Measurements from ENCODE around the gene TTC17. TPM values are rescaled to one million over a fixed set of nuclear protein-coding genes. Genes with fewer than 3 reads are reported as not detected.
A peak's percentile ranks its signal among the peaks of the same experiment; 100 is the strongest.

The TTC17 gene
- total and polyA plus RNA-seq, 4 donors, result 18.9 to 88.6 (median 43.5) TPM

GRCh38 chr11:43515090-43515489 is 156.4 kb downstream of the TTC17 start:
- peaks cover 0 to 4% (median 1%) of the 10 kb centered on the region in 4 donors for H3K27me3 ChIP-seq (ENCODE audit: control insufficient read depth in 4 of 4, insufficient read depth in 4 of 4, low read length in 3 of 4)
- H3K4me3 ChIP-seq (ENCODE audit: low read depth in 1 of 3, low read length in 3 of 3), result no peak overlapping the region
- no peak overlapping the region for H3K9ac ChIP-seq (ENCODE audit: low read depth in 1 of 2, low read length in 2 of 2)
- WGBS, result 67% methylated on average over 6 of the region's 6 CpGs
- peak in 1 of 2 donors; percentile 40 for TF ChIP-seq RAD21 (IDR thresholded peaks at IDR 0.05)
- no peak for TF ChIP-seq HNF4G (IDR thresholded peaks at IDR 0.05)
- TF ChIP-seq SP1 (IDR thresholded peaks at IDR 0.05), result no peak
- peak; percentile 1 for TF ChIP-seq CTCF (IDR thresholded peaks at IDR 0.05; ENCODE audit: low read depth, low read length, missing input control)
- no peak for TF ChIP-seq ATF3 (IDR thresholded peaks at IDR 0.05)
- peaks cover 0 to 11% (median 0%) of the 10 kb centered on the region in 4 donors for H3K9me3 ChIP-seq (ENCODE audit: control insufficient read depth in 4 of 4, low read length in 3 of 4)
- H3K27ac ChIP-seq (ENCODE audit: low read depth in 1 of 2, low read length in 2 of 2), result no peak overlapping the region
- no peaks in the 10 kb centered on the region for H3K36me3 ChIP-seq (ENCODE audit: control insufficient read depth in 4 of 4, insufficient read depth in 3 of 4, low read depth in 1 of 4, low read length in 3 of 4)
- H3K4me1 ChIP-seq (ENCODE audit: control insufficient read depth in 4 of 4, insufficient read depth in 4 of 4, low read length in 3 of 4), result no peaks in the 10 kb centered on the region
- no peak for DNase-seq (ENCODE audit: low spot score)

- Histone ChIP-seq H3K4me1 (ENCODE audit: control insufficient read depth in 4 of 4, insufficient read depth in 4 of 4, low read length in 3 of 4) (no peaks in the 10 kb centered on the region), H3K4me3 (ENCODE audit: low read depth in 1 of 3, low read length in 3 of 3) (no peak overlapping the region), H3K27me3 (ENCODE audit: control insufficient read depth in 4 of 4, insufficient read depth in 4 of 4, low read length in 3 of 4) (peaks cover 0 to 4% (median 1%) of the 10 kb centered on the region in 4 donors), H3K9me3 (ENCODE audit: control insufficient read depth in 4 of 4, low read length in 3 of 4) (peaks cover 0 to 11% (median 1%) of the 10 kb centered on the region in 4 donors), H3K27ac (ENCODE audit: low read depth in 1 of 2, low read length in 2 of 2) (no peak overlapping the region), H3K9ac (ENCODE audit: low read depth in 1 of 2, low read length in 2 of 2) (no peak overlapping the region), H3K36me3 (ENCODE audit: control insufficient read depth in 4 of 4, insufficient read depth in 3 of 4, low read depth in 1 of 4, low read length in 3 of 4) (no peaks in the 10 kb centered on the region)
- DNase-seq (ENCODE audit: low spot score), result no peak
- TF ChIP-seq NR2F2 (IDR thresholded peaks at IDR 0.05), result no peak
- WGBS, result 43% methylated on average over 8 of the region's 8 CpGs
Measured at GRCh38 chr11:43516316-43516850, 157.7 kb downstream of the TTC17 start.

GRCh38 chr11:43517518-43517917 is 158.8 kb downstream of the TTC17 start:
- Histone ChIP-seq H3K4me1 (ENCODE audit: control insufficient read depth in 4 of 4, insufficient read depth in 4 of 4, low read length in 3 of 4) (no peaks in the 10 kb centered on the region), H3K4me3 (ENCODE audit: low read depth in 1 of 3, low read length in 3 of 3) (no peak overlapping the region), H3K9me3 (ENCODE audit: control insufficient read depth in 4 of 4, low read length in 3 of 4) (peaks cover 0 to 5% (median 3%) of the 10 kb centered on the region in 4 donors), H3K9ac (ENCODE audit: low read depth in 1 of 2, low read length in 2 of 2) (no peak overlapping the region), H3K27me3 (ENCODE audit: control insufficient read depth in 4 of 4, insufficient read depth in 4 of 4, low read length in 3 of 4) (peaks cover 0 to 4% (median 1%) of the 10 kb centered on the region in 4 donors), H3K27ac (ENCODE audit: low read depth in 1 of 2, low read length in 2 of 2) (no peak overlapping the region), H3K36me3 (ENCODE audit: control insufficient read depth in 4 of 4, insufficient read depth in 3 of 4, low read depth in 1 of 4, low read length in 3 of 4) (no peaks in the 10 kb centered on the region)
- WGBS, result 89% methylated on average over 2 of the region's 2 CpGs
- no peak for DNase-seq (ENCODE audit: low spot score)
- TF ChIP-seq REST (IDR thresholded peaks at IDR 0.05), result no peak
- TF ChIP-seq EGR1 (IDR thresholded peaks at IDR 0.05; ENCODE audit: low read depth in 2 of 2), result no peak
- no peak for TF ChIP-seq FOXA2 (IDR thresholded peaks at IDR 0.05)
- TF ChIP-seq NR2F2 (IDR thresholded peaks at IDR 0.05), result no peak
- TF ChIP-seq RXRA (IDR thresholded peaks at IDR 0.05), result no peak
- no peak for TF ChIP-seq CTCF (IDR thresholded peaks at IDR 0.05; ENCODE audit: low read depth, low read length, missing input control)
- TF ChIP-seq ATF3 (IDR thresholded peaks at IDR 0.05), result no peak
- TF ChIP-seq HNF4G (IDR thresholded peaks at IDR 0.05), result no peak
- TF ChIP-seq YY1 (IDR thresholded peaks at IDR 0.05), result no peak
- TF ChIP-seq MAX (IDR thresholded peaks at IDR 0.05), result no peak
- no peak for TF ChIP-seq JUND (IDR thresholded peaks at IDR 0.05)
- no peak for TF ChIP-seq TAF1 (conservative IDR thresholded peaks at IDR 0.05)
- TF ChIP-seq FOXA1 (IDR thresholded peaks at IDR 0.05), result no peak
- TF ChIP-seq ZBTB33 (IDR thresholded peaks at IDR 0.05), result no peak
- no peak for TF ChIP-seq RAD21 (IDR thresholded peaks at IDR 0.05)
- TF ChIP-seq GABPA (IDR thresholded peaks at IDR 0.05 in 1 of 2, conservative IDR thresholded peaks at IDR 0.05 in 1 of 2), result no peak

Data from liver (tissue), 9 donors.